Endothelial cell of umbilical vein (primary cell): ENCODE results near the gene MORN5. TPM values are rescaled to one million over a fixed set of nuclear protein-coding genes. Genes with fewer than 3 reads are reported as not detected.

Experiments
- BruUV-seq: library from RNA; stranded (reverse); fragments of 400-500 nt; replicated peaks from 2 replicates; lab custom pipeline; 2021; lab: Mats Ljungman, UMichigan
- CTCF ChIA-PET: fragments of 300-600, 350-600 bp; sonication (Branson Sonifier 250); formaldehyde crosslinking; loops from one replicate; lab custom pipeline; 2021; ENCODE audit warnings: antibody characterized with exemption, inconsistent platforms; lab: Charles Lee
- POLR2A ChIA-PET: fragments of 300-600, 350-600 bp; sonication (Branson Sonifier 250); formaldehyde crosslinking; loops from one replicate; lab custom pipeline; 2021; ENCODE audit warnings: antibody characterized with exemption, inconsistent platforms; lab: Charles Lee
- DNase-seq: peaks from one replicate; pipeline ENCODE4 v3.0.0-alpha.2; 2011; ENCODE audit warnings: low read depth, low spot score
- FAIRE-seq: peaks from 2 replicates; lab custom pipeline; 2011; peaks lifted over from hg19 to GRCh38; lab: Jason Lieb, UNC
- H2AFZ ChIP-seq: 2 replicates; pipeline ENCODE4 v1.6.0; 2012; ENCODE audit warnings: low read depth, low read length, control low read depth, inconsistent platforms
- H3K27ac ChIP-seq: 2 replicates; pipeline ENCODE4 v1.5.1; 2011; ENCODE audit warnings: low read depth, mild to moderate bottlenecking, control low read depth, low read length, moderate library complexity; ENCODE audit not compliant: insufficient read depth
- H3K27me3 ChIP-seq, 2 experiments: 2 replicates each; pipeline versions ENCODE4 v1.6.0 to v1.6.1; 2011; ENCODE audit warnings: low read length in 2 of 2, mixed read lengths in 1 of 2; ENCODE audit not compliant: control insufficient read depth in 2 of 2, insufficient read depth in 2 of 2
- H3K36me3 ChIP-seq, 2 experiments: 2 replicates in 1 of 2; 3 replicates in 1 of 2; pipeline ENCODE4 v1.5.1; 2011; ENCODE audit warnings: low read length in 2 of 2, mild to moderate bottlenecking in 1 of 2, moderate library complexity in 1 of 2; ENCODE audit not compliant: control insufficient read depth in 2 of 2, insufficient read depth in 2 of 2; ENCODE audit errors: extremely low read depth in 1 of 2
- H3K4me1 ChIP-seq: 3 replicates; pipeline ENCODE4 v1.5.1; 2011; ENCODE audit warnings: mild to moderate bottlenecking, low read length; ENCODE audit not compliant: control insufficient read depth, insufficient read depth; ENCODE audit errors: extremely low read depth
- H3K4me2 ChIP-seq: 2 replicates; pipeline ENCODE4 v1.6.1; 2011; ENCODE audit warnings: low read length, control low read depth, mixed read lengths; ENCODE audit not compliant: insufficient read depth
- H3K4me3 ChIP-seq, 3 experiments: fragments of 200-600 bp in 1 of 3; sonication (generic), shearing (Covaris generic) in 1 of 3; replicated peaks in 1 of 3; 2 replicates each; pipeline ENCODE4 v1.5.1; 2011 to 2016; ENCODE audit warnings: control low read depth in 3 of 3, low read length in 3 of 3, mild to moderate bottlenecking in 2 of 3, inconsistent platforms in 1 of 3, low read depth in 1 of 3, moderate library complexity in 1 of 3; ENCODE audit not compliant: insufficient read depth in 1 of 3
- H3K79me2 ChIP-seq: 2 replicates; pipeline ENCODE4 v1.6.0; 2012; ENCODE audit warnings: low read length, inconsistent platforms; ENCODE audit not compliant: control insufficient read depth, insufficient read depth
- H3K9ac ChIP-seq: replicated peaks from 2 replicates; pipeline ENCODE3; 2011; ENCODE audit warnings: low read length, control low read depth; ENCODE audit not compliant: insufficient read depth; ENCODE audit errors: extremely low read depth
- H3K9me1 ChIP-seq: replicated peaks from 3 replicates; pipeline ENCODE4 v1.6.0; 2011; ENCODE audit warnings: mild to moderate bottlenecking, low read length; ENCODE audit not compliant: control insufficient read depth, insufficient read depth; ENCODE audit errors: extremely low read depth
- H3K9me3 ChIP-seq: replicated peaks from 2 replicates; pipeline ENCODE4 v1.5.1; 2012; ENCODE audit warnings: low read length, inconsistent platforms; ENCODE audit not compliant: control insufficient read depth, insufficient read depth
- H4K20me1 ChIP-seq: replicated peaks from 2 replicates; pipeline ENCODE3; 2011; ENCODE audit warnings: mild to moderate bottlenecking, low read length; ENCODE audit not compliant: control insufficient read depth, insufficient read depth; ENCODE audit errors: extremely low read depth
- EZH2 ChIP-seq: IDR thresholded peaks from 2 replicates; pipeline ENCODE4 v1.6.1; 2012; ENCODE audit warnings: borderline replicate concordance, low read depth, mild to moderate bottlenecking, moderate library complexity, low read length, inconsistent platforms; ENCODE audit not compliant: severe bottlenecking
- FOS ChIP-seq: IDR thresholded peaks from 2 replicates; pipeline ENCODE4 v1.6.1; 2011; ENCODE audit warnings: mild to moderate bottlenecking, low read length, moderate library complexity, borderline replicate concordance; ENCODE audit not compliant: insufficient read depth
- GATA2 ChIP-seq: IDR thresholded peaks from 2 replicates; pipeline ENCODE4 v1.7.0; 2011; ENCODE audit warnings: low read depth, mild to moderate bottlenecking, moderate library complexity, mixed read lengths, low read length; ENCODE audit not compliant: insufficient read length, insufficient read depth
- JUN ChIP-seq: IDR thresholded peaks from 2 replicates; pipeline ENCODE4 v1.6.1; 2011; ENCODE audit warnings: borderline replicate concordance, low read depth; ENCODE audit not compliant: insufficient read length, insufficient read depth
- MYC ChIP-seq: IDR thresholded peaks from one replicate; pipeline ENCODE4 v1.6.1; 2011; ENCODE audit warnings: mild to moderate bottlenecking, low read depth, low read length
- POLR2A ChIP-seq: IDR thresholded peaks from 2 replicates; pipeline ENCODE4 v1.6.1; 2012; ENCODE audit warnings: low read depth, mild to moderate bottlenecking, control low read depth, low read length
- POLR2AphosphoS5 ChIP-seq: IDR thresholded peaks from 2 replicates; pipeline ENCODE4 v1.6.1; 2012; ENCODE audit warnings: low read depth, mild to moderate bottlenecking, control low read depth, low read length, moderate library complexity; ENCODE audit not compliant: insufficient read depth
- dilution Hi-C: fragments of 300-500 bp; cut with MboI; formaldehyde crosslinking; loops from one replicate; pipeline ENCODE4 v1.15.0; 2019; ENCODE audit warnings: low sequenced_read_pairs; ENCODE audit not compliant: extremely low pct_ligation_motif_present
- intact Hi-C: fragments of 100-400 bp; cut with micrococcal nuclease; formaldehyde crosslinking; loops from one replicate; pipeline ENCODE4 v1.10.0; 2022
- polyA plus RNA-seq, 4 experiments: library from polyadenylated mRNA; depleted of rRNA in 3 of 4; stranded (reverse) in 3 of 4; unstranded in 1 of 4; fragments of >200 nt; gene quantifications; 2 replicates each; pipeline versions ENCODE4 v1.2.1 to v1.2.3, GENCODE V29; 2011 to 2012; ENCODE audit warnings: missing spikeins in 1 of 4
- total RNA-seq: library from RNA; stranded (reverse); gene quantifications from 2 replicates; pipeline ENCODE4 v1.2.3, GENCODE V29; 2021
- TF ChIP-seq, protein P1 (sequence below): IDR thresholded peaks from 2 replicates; pipeline ENCODE4 v1.6.1; 2011; ENCODE audit not compliant: insufficient read depth, insufficient read length
- TF ChIP-seq, protein P2 (sequence below), 2 donors: IDR thresholded peaks; 1 replicate in 1 of 2; 2 replicates in 1 of 2; pipeline ENCODE4 v1.5.1; 2011; ENCODE audit warnings: low read length in 2 of 2, mild to moderate bottlenecking in 2 of 2, moderate library complexity in 2 of 2, control low read depth in 1 of 2, inconsistent platforms in 1 of 2, low read depth in 1 of 2; ENCODE audit not compliant: insufficient read depth in 1 of 2; ENCODE audit errors: extremely low read depth in 1 of 2

MORN5 gene
- total and polyA plus RNA-seq, 2 donors (not counting 3 experiments of a cell fraction or from before 2014, with no cell fraction given): not detected

- no peaks in the 10 kb centered on the region for H3K4me1 ChIP-seq
- no peak overlapping the region for H3K4me2 ChIP-seq
- ChIA-PET POLR2A (no interaction called here), CTCF (interaction anchor here (1.2 kb wide), 1 partner anchor 111 kb away, joined by 4 read pairs; no protein-coding TSS in a partner anchor)
- FAIRE-seq: no peak
- H2AFZ ChIP-seq: no peak overlapping the region
- H4K20me1 ChIP-seq: no peaks in the 10 kb centered on the region
- no peak overlapping the region for H3K4me3 ChIP-seq
- DNase-seq: no peak
- TF ChIP-seq, protein P1, sequence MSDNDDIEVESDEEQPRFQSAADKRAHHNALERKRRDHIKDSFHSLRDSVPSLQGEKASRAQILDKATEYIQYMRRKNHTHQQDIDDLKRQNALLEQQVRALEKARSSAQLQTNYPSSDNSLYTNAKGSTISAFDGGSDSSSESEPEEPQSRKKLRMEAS: no peak
- TF ChIP-seq FOS (no peak), POLR2A (no peak), POLR2AphosphoS5 (no peak), MYC (no peak), JUN (no peak), EZH2 (no peak), GATA2 (no peak)
- TF ChIP-seq, protein P2, sequence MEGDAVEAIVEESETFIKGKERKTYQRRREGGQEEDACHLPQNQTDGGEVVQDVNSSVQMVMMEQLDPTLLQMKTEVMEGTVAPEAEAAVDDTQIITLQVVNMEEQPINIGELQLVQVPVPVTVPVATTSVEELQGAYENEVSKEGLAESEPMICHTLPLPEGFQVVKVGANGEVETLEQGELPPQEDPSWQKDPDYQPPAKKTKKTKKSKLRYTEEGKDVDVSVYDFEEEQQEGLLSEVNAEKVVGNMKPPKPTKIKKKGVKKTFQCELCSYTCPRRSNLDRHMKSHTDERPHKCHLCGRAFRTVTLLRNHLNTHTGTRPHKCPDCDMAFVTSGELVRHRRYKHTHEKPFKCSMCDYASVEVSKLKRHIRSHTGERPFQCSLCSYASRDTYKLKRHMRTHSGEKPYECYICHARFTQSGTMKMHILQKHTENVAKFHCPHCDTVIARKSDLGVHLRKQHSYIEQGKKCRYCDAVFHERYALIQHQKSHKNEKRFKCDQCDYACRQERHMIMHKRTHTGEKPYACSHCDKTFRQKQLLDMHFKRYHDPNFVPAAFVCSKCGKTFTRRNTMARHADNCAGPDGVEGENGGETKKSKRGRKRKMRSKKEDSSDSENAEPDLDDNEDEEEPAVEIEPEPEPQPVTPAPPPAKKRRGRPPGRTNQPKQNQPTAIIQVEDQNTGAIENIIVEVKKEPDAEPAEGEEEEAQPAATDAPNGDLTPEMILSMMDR (IDR thresholded peaks at IDR 0.05; ENCODE audit: extremely low read depth in 1 of 2, insufficient read depth in 1 of 2, low read depth in 1 of 2, low read length in 2 of 2): no peak
- H3K79me2 ChIP-seq: no peaks in the 10 kb centered on the region
- no peaks in the 10 kb centered on the region for H3K27me3 ChIP-seq
- H3K36me3 ChIP-seq: peaks cover 11 to 12% of the 10 kb centered on the region in 2 experiments
- no peak overlapping the region for H3K9ac ChIP-seq
- no peaks in the 10 kb centered on the region for H3K9me3 ChIP-seq
- no peaks in the 10 kb centered on the region for H3K9me1 ChIP-seq
- H3K27ac ChIP-seq: no peak overlapping the region
- intact Hi-C loops: no loop called here
- dilution Hi-C loops: no loop called here
- BruUV-seq: no TSS peak
Measured at GRCh38 chr9:122239722-122240121, 80.0 kb downstream of the MORN5 start.
